ENCODE results near the gene PGBD1. TPM values are rescaled to one million over a fixed set of nuclear protein-coding genes. Genes with fewer than 3 reads are reported as not detected.

The PGBD1 gene
- total RNA-seq, 1 donor from 2014 or later, result 3.1 TPM

GRCh38 chr6:28252009-28252975, 29.1 kb upstream of the PGBD1 start, which contains the start of gene ZKSCAN4:
Gene ZKSCAN4, minus strand, starts transcription at chr6:28252269. Its CDS starts 289 bp downstream, at chr6:28251980.
- Histone ChIP-seq H3K4me1 (peaks cover 21% of the 10 kb centered on the region), H3K27me3 (no peaks in the 10 kb centered on the region), H3K36me3 (peaks cover 20% of the 10 kb centered on the region), H3K27ac (peak within 1 kb of the TSS; percentile 52), H3K9me3 (no peaks in the 10 kb centered on the region), H3K4me3 (peak within 1 kb of the TSS; percentile 95)
- TF ChIP-seq, protein P1, sequence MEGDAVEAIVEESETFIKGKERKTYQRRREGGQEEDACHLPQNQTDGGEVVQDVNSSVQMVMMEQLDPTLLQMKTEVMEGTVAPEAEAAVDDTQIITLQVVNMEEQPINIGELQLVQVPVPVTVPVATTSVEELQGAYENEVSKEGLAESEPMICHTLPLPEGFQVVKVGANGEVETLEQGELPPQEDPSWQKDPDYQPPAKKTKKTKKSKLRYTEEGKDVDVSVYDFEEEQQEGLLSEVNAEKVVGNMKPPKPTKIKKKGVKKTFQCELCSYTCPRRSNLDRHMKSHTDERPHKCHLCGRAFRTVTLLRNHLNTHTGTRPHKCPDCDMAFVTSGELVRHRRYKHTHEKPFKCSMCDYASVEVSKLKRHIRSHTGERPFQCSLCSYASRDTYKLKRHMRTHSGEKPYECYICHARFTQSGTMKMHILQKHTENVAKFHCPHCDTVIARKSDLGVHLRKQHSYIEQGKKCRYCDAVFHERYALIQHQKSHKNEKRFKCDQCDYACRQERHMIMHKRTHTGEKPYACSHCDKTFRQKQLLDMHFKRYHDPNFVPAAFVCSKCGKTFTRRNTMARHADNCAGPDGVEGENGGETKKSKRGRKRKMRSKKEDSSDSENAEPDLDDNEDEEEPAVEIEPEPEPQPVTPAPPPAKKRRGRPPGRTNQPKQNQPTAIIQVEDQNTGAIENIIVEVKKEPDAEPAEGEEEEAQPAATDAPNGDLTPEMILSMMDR (IDR thresholded peaks at IDR 0.05), result no peak
- intact Hi-C loops (cut with DNase I), result loop anchor here (10.0 kb wide), 1 partner anchor 103 kb away; no protein-coding TSS in a partner anchor
- DNase-seq (peak; percentile 74), ATAC-seq (peak; percentile 99)

- no peaks in the 10 kb centered on the region for H3K9me3 ChIP-seq
- ATAC-seq (no peak), DNase-seq (no peak)
- intact Hi-C loops (cut with DNase I), result loop anchor here (10.0 kb wide), 1 partner anchor 101 kb away; no protein-coding TSS in a partner anchor
- TF ChIP-seq, protein P1 (IDR thresholded peaks at IDR 0.05), result no peak
- no peak overlapping the region for H3K27ac ChIP-seq
- peaks cover 2% of the 10 kb centered on the region for H3K36me3 ChIP-seq
- no peaks in the 10 kb centered on the region for H3K27me3 ChIP-seq
- no peak overlapping the region for H3K4me3 ChIP-seq
- H3K4me1 ChIP-seq, result peaks cover 21% of the 10 kb centered on the region
These were observed 27.3 kb upstream of the PGBD1 start for GRCh38 chr6:28254121-28254519.

DNA sequence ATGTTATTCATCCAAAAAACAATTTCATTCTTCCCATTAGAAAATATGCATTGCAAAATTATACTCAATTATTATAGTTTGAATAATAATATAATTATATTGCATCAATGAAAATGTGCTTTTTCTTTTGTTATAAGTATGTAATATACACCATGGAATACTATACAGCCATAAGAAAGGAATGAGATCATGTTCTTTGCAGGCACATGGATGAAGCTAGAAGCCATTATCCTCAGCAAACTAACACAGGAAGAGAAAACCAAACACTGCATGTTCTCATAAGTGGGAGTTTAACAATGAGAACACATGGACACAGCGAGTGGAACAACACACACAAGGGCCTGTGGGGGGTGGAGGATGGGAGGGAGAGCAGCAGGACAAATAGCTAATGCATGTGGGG, 24.3 kb upstream of the PGBD1 start:
- H3K36me3 ChIP-seq, result no peaks in the 10 kb centered on the region
- H3K4me3 ChIP-seq, result no peak overlapping the region
- H3K4me1 ChIP-seq, result peaks cover 9% of the 10 kb centered on the region
- TF ChIP-seq, protein P1 (IDR thresholded peaks at IDR 0.05), result no peak
- no peaks in the 10 kb centered on the region for H3K9me3 ChIP-seq
- H3K27ac ChIP-seq, result no peak overlapping the region
- H3K27me3 ChIP-seq, result no peaks in the 10 kb centered on the region
- DNase-seq (no peak), ATAC-seq (no peak)
- intact Hi-C loops (cut with DNase I), result loop anchor here (10.0 kb wide), 1 partner anchor 98 kb away; no protein-coding TSS in a partner anchor

DNA sequence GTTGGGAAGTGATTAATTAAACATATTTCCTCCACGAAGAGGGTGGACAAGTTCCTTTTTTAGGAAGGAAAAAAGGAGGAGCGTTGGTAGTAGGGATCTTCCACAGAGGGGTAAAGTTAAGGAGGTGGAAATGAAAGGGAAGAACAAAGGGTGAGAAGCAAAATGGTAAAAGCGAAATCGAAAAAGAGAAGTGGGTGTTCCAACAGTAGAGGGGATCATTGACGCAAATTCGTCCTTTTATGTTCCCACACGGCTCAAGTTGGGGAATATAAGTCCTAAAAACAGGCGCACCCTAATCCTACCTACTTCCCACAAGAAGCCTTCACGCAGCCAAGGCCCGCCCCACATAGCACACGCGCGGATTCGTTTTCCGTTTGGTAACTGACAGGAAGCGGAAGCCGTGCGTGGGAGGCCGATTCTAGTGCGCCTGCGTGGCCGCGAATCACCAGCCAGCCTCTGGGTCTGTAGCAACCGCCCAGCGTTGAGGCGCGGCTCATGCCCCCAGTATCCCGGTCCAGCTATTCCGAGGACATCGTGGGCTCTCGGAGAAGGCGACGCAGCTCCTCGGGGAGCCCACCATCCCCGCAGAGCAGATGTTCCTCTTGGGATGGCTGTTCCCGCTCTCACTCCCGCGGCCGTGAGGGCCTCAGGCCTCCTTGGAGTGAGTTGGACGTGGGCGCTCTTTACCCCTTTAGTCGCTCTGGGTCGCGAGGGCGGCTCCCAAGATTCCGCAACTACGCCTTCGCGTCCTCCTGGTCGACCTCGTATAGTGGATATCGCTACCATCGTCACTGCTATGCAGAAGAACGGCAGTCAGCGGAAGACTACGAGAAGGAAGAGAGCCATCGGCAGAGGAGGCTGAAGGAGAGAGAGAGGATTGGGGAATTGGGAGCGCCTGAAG, 22.2 kb upstream of the PGBD1 start, which contains the start of gene NKAPL:
Gene NKAPL (plus strand): TSS at position 421 of the 901 bp plus-strand sequence. CDS start 75 bp downstream, at position 496.
- H3K4me3 ChIP-seq, result peak within 1 kb of the TSS; percentile 42
- DNase-seq, result peak; percentile 89
- H3K27me3 ChIP-seq, result no peaks in the 10 kb centered on the region
- no peaks in the 10 kb centered on the region for H3K4me1 ChIP-seq
- H3K27ac ChIP-seq, result no peak within 1 kb of the TSS
- no peaks in the 10 kb centered on the region for H3K9me3 ChIP-seq
- TF ChIP-seq, protein P1 (IDR thresholded peaks at IDR 0.05), result no peak
- H3K36me3 ChIP-seq, result no peaks in the 10 kb centered on the region
- ATAC-seq, result peak; percentile 91
- intact Hi-C loops (cut with DNase I), result loop anchor here (10.0 kb wide), 1 partner anchor 96 kb away; no protein-coding TSS in a partner anchor

GRCh38 chr6:28263922-28264321, 17.4 kb upstream of the PGBD1 start:
- H3K4me3 ChIP-seq, result no peak overlapping the region
- H3K9me3 ChIP-seq, result no peaks in the 10 kb centered on the region
- DNase-seq (no peak), ATAC-seq (no peak)
- H3K36me3 ChIP-seq, result no peaks in the 10 kb centered on the region
- no peak overlapping the region for H3K27ac ChIP-seq
- TF ChIP-seq, protein P1 (IDR thresholded peaks at IDR 0.05), result no peak
- H3K4me1 ChIP-seq, result peaks cover 15% of the 10 kb centered on the region
- intact Hi-C loops (cut with DNase I), result no loop called here
- H3K27me3 ChIP-seq, result no peaks in the 10 kb centered on the region
